ENCODE data around the gene CEP170. TPM values are rescaled to one million over a fixed set of nuclear protein-coding genes. Genes with fewer than 3 reads are reported as not detected.

CEP170 gene
- total and polyA plus RNA-seq, 2 experiments from 2014 or later: 93.1 to 104 TPM

DNA sequence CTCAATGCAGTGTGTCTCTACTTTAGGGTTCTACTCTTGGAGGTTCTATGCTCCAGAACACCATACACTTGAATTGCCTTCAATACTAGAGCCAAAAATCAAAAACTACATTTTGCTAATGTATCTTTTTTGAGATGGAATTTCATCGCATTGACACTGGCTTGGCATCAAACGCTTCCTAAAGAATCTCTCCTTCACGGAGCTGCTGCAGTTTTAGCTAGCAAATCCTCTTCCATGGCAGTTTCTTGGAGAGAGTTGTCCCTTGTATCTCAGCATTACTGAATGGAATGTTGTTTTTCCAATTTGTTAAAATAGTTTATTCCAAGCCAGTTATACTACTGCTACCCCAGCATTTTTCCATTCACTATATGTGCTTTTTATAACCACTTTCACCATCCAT lies 18.4 kb upstream of the CEP170 start (continued):
- TF ChIP-seq CTCF (conservative IDR thresholded peaks at IDR 0.05; ENCODE audit: low read depth in 2 of 2) (no peak), POLR2AphosphoS5 (IDR thresholded peaks at IDR 0.05; ENCODE audit: low read depth) (no peak)

DNA sequence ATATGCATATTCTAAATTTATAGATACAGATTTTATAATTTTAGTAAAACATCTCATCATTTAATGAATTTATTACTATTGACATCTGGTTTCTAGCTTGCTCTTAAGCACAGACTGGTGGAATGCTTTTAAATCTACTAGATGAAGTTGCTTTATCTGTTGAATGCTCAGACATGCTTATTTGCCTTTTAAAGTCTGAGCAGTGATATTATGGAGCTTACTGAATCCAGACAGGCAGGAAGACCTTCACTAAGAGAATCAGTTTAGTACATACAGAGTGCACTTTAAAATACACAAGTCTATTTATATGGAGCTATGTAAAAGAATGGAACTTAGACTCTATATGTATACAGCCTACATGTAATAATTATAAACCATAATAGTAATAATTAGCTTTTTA lies 17.3 kb upstream of the CEP170 start:
- H3K9me2 ChIP-seq (ENCODE audit: insufficient read depth): no peaks in the 10 kb centered on the region
- H3K27ac Mint-ChIP-seq: no peak overlapping the region
- no peak overlapping the region for H3K4me3 Mint-ChIP-seq
- peaks cover 20% of the 10 kb centered on the region for H3K4me1 Mint-ChIP-seq
- no peaks in the 10 kb centered on the region for H3F3A ChIP-seq (replicated peaks; ENCODE audit: low read depth)
- DNase-seq (ENCODE audit: low spot score) (no peak), ATAC-seq (no peak)
- no peak for TF ChIP-seq EZH2phosphoT487 (IDR thresholded peaks at IDR 0.05; ENCODE audit: unreplicated experiment)
- no peak overlapping the region for H3K27ac ChIP-seq (ENCODE audit: low read depth)
- H3K4me3 ChIP-seq: no peak overlapping the region
- no peaks in the 10 kb centered on the region; the same call in 2 of the 3 replicates for H3K36me3 Mint-ChIP-seq (ENCODE audit: low read depth)
- no peaks in the 10 kb centered on the region for H3K9me3 Mint-ChIP-seq
- no peaks in the 10 kb centered on the region for H3K27me3 Mint-ChIP-seq (ENCODE audit: insufficient read depth, low read depth, poor library complexity)
- no peak overlapping the region for H2AFZ ChIP-seq
- H3K36me3 ChIP-seq (ENCODE audit: insufficient read depth): no peaks in the 10 kb centered on the region
- H3K4me2 ChIP-seq: no peak overlapping the region
- no peaks in the 10 kb centered on the region for H3K27me3 ChIP-seq (ENCODE audit: insufficient read depth)
- peaks cover 10% of the 10 kb centered on the region; the same call in 1 of the 2 replicates for H3K4me1 ChIP-seq (ENCODE audit: insufficient read depth)
- H4K20me1 ChIP-seq (replicated peaks; ENCODE audit: insufficient read depth): no peaks in the 10 kb centered on the region
- H3K79me2 ChIP-seq (replicated peaks; ENCODE audit: insufficient read depth): no peaks in the 10 kb centered on the region

- Histone ChIP-seq H3K9me2 (ENCODE audit: insufficient read depth) (no peaks in the 10 kb centered on the region), H2AFZ (no peak overlapping the region), H3K4me2 (no peak overlapping the region), H4K20me1 (replicated peaks; ENCODE audit: insufficient read depth) (no peaks in the 10 kb centered on the region), H3K4me3 (no peak overlapping the region), H3K79me2 (replicated peaks; ENCODE audit: insufficient read depth) (no peaks in the 10 kb centered on the region), H3F3A (replicated peaks; ENCODE audit: low read depth) (no peaks in the 10 kb centered on the region), H3K4me1 (ENCODE audit: insufficient read depth) (peaks cover 10% of the 10 kb centered on the region; the same call in 1 of the 2 replicates), H3K36me3 (ENCODE audit: insufficient read depth) (no peaks in the 10 kb centered on the region), H3K27me3 (ENCODE audit: insufficient read depth) (no peaks in the 10 kb centered on the region), H3K27ac (ENCODE audit: low read depth) (no peak overlapping the region)
- Mint-ChIP-seq H3K27ac (no peak overlapping the region), H3K4me3 (no peak overlapping the region), H3K9me3 (no peaks in the 10 kb centered on the region), H3K27me3 (ENCODE audit: insufficient read depth, low read depth, poor library complexity) (no peaks in the 10 kb centered on the region), H3K4me1 (peaks cover 20% of the 10 kb centered on the region), H3K36me3 (ENCODE audit: low read depth) (no peaks in the 10 kb centered on the region; the same call in 2 of the 3 replicates)
- DNase-seq (ENCODE audit: low spot score) (no peak), ATAC-seq (no peak)
- no peak for TF ChIP-seq STAT1 (IDR thresholded peaks at IDR 0.05; ENCODE audit: unreplicated experiment)
- no peak for TF ChIP-seq ZNF331 (CRISPR knock-in tag; IDR thresholded peaks at IDR 0.05; ENCODE audit: low read depth)
- no peak for TF ChIP-seq POLR2AphosphoS5 (IDR thresholded peaks at IDR 0.05; ENCODE audit: low read depth)
- no peak for TF ChIP-seq EZH2 (IDR thresholded peaks at IDR 0.05; ENCODE audit: low read depth, unreplicated experiment)
- no peak for TF ChIP-seq NANOG (IDR thresholded peaks at IDR 0.05; ENCODE audit: borderline replicate concordance)
- no peak for TF ChIP-seq JUNB (IDR thresholded peaks at IDR 0.05; ENCODE audit: unreplicated experiment)
- TF ChIP-seq REST (IDR thresholded peaks at IDR 0.05; ENCODE audit: unreplicated experiment): no peak
- no peak for TF ChIP-seq EZH2phosphoT487 (IDR thresholded peaks at IDR 0.05; ENCODE audit: unreplicated experiment)
- TF ChIP-seq, protein P1, sequence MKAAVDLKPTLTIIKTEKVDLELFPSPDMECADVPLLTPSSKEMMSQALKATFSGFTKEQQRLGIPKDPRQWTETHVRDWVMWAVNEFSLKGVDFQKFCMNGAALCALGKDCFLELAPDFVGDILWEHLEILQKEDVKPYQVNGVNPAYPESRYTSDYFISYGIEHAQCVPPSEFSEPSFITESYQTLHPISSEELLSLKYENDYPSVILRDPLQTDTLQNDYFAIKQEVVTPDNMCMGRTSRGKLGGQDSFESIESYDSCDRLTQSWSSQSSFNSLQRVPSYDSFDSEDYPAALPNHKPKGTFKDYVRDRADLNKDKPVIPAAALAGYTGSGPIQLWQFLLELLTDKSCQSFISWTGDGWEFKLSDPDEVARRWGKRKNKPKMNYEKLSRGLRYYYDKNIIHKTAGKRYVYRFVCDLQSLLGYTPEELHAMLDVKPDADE (IDR thresholded peaks at IDR 0.05): no peak
- no peak for TF ChIP-seq CREB1 (CRISPR knock-in tag; IDR thresholded peaks at IDR 0.05; ENCODE audit: low read depth)
- TF ChIP-seq CTCF (conservative IDR thresholded peaks at IDR 0.05; ENCODE audit: low read depth in 2 of 2): no peak
Observed at GRCh38 chr1:243271996-243272395, 16.9 kb upstream of the CEP170 start.

Measured in GM23338 (cell line).